H9 (cell line): ENCODE measurements around the gene GRIA1. TPM values are rescaled to one million over a fixed set of nuclear protein-coding genes. Genes with fewer than 3 reads are reported as not detected.

Experiments used
- DNase-seq: peaks from one replicate; pipeline ENCODE4 v3.0.0-alpha.2; 2017
- H2AFZ ChIP-seq: one replicate; pipeline ENCODE4 v1.6.1; 2013; ENCODE audit warnings: mild to moderate bottlenecking, low read length, control low read depth, moderate library complexity
- H2AK5ac ChIP-seq: 2 replicates; pipeline ENCODE4 v1.6.1; 2013; ENCODE audit warnings: low read length, control low read depth, mixed read lengths; ENCODE audit not compliant: insufficient read length
- H2BK120ac ChIP-seq: one replicate; pipeline ENCODE4 v1.6.1; 2013; ENCODE audit warnings: low read depth, mild to moderate bottlenecking, low read length, control low read depth, inconsistent platforms; ENCODE audit not compliant: poor library complexity, severe bottlenecking
- H2BK12ac ChIP-seq: 2 replicates; pipeline ENCODE4 v1.6.1; 2013; ENCODE audit warnings: low read length, control low read depth, mixed read lengths, low read depth; ENCODE audit not compliant: insufficient read length
- H2BK15ac ChIP-seq: 2 replicates; pipeline ENCODE4 v1.6.1; 2013; ENCODE audit warnings: low read depth, low read length, control low read depth
- H2BK20ac ChIP-seq: one replicate; pipeline ENCODE4 v1.6.1; 2013; ENCODE audit warnings: low read depth, mild to moderate bottlenecking, low read length, control low read depth, inconsistent platforms; ENCODE audit not compliant: poor library complexity, severe bottlenecking
- H2BK5ac ChIP-seq: 2 replicates; pipeline ENCODE4 v1.6.1; 2013; ENCODE audit warnings: low read length, control low read depth, mixed read lengths; ENCODE audit not compliant: insufficient read length
- H3K14ac ChIP-seq: 2 replicates; pipeline ENCODE4 v1.6.1; 2013; ENCODE audit warnings: low read length, control low read depth; ENCODE audit not compliant: insufficient read depth
- H3K18ac ChIP-seq: 2 replicates; pipeline ENCODE4 v1.6.1; 2013; ENCODE audit warnings: low read depth, mild to moderate bottlenecking, mixed read lengths, low read length, control low read depth; ENCODE audit not compliant: insufficient read length
- H3K23ac ChIP-seq: 2 replicates; pipeline ENCODE4 v1.6.1; 2013; ENCODE audit warnings: low read length, control low read depth, mixed read lengths, low read depth; ENCODE audit not compliant: insufficient read length
- H3K23me2 ChIP-seq: 2 replicates; pipeline ENCODE4 v1.6.1; 2013; ENCODE audit warnings: low read depth, mild to moderate bottlenecking, mixed read lengths, low read length, control low read depth; ENCODE audit not compliant: insufficient read length, poor library complexity, severe bottlenecking
- H3K27ac ChIP-seq: 2 replicates; pipeline ENCODE4 v1.5.1; 2013; ENCODE audit warnings: low read length, control low read depth, mixed read lengths, low read depth; ENCODE audit not compliant: insufficient read length
- H3K27me3 ChIP-seq: 2 replicates; pipeline ENCODE4 v1.6.1; 2013; ENCODE audit warnings: low read length, control low read depth, inconsistent platforms; ENCODE audit not compliant: insufficient read depth
- H3K4ac ChIP-seq: 2 replicates; pipeline ENCODE4 v1.6.1; 2013; ENCODE audit warnings: low read depth, mild to moderate bottlenecking, control low read depth, inconsistent platforms, low read length, moderate library complexity
- H3K4me1 ChIP-seq: 2 replicates; pipeline ENCODE4 v1.6.1; 2013; ENCODE audit warnings: low read length, control low read depth, inconsistent platforms; ENCODE audit not compliant: insufficient read depth
- H3K4me2 ChIP-seq: 2 replicates; pipeline ENCODE4 v1.6.1; 2013; ENCODE audit warnings: low read length, control low read depth, mixed read lengths; ENCODE audit not compliant: insufficient read length, insufficient read depth
- H3K56ac ChIP-seq: 2 replicates; pipeline ENCODE4 v1.6.1; 2013; ENCODE audit warnings: low read depth, mild to moderate bottlenecking, mixed read lengths, low read length, control low read depth; ENCODE audit not compliant: insufficient read length
- H3K79me1 ChIP-seq: 2 replicates; pipeline ENCODE4 v1.6.1; 2013; ENCODE audit warnings: low read depth, mild to moderate bottlenecking, moderate library complexity, low read length, control low read depth, inconsistent platforms; ENCODE audit not compliant: insufficient read depth, poor library complexity, severe bottlenecking
- H3K79me2 ChIP-seq: 2 replicates; pipeline ENCODE4 v1.6.1; 2013; ENCODE audit warnings: low read length, control low read depth, inconsistent platforms; ENCODE audit not compliant: insufficient read depth
- H3K9ac ChIP-seq: 2 replicates; pipeline ENCODE4 v1.6.1; 2013; ENCODE audit warnings: low read length, control low read depth, mixed read lengths; ENCODE audit not compliant: insufficient read length; ENCODE audit errors: extremely low read depth
- H3K9me3 ChIP-seq: one replicate; pipeline ENCODE4 v1.6.1; 2013; ENCODE audit warnings: low read depth, low read length, inconsistent platforms; ENCODE audit not compliant: control insufficient read depth
- H3T11ph ChIP-seq: one replicate; pipeline ENCODE4 v1.6.1; 2013; ENCODE audit warnings: mild to moderate bottlenecking, low read length, control low read depth, inconsistent platforms
- H4K20me1 ChIP-seq: one replicate; pipeline ENCODE4 v1.6.1; 2013; ENCODE audit not compliant: control insufficient read depth, insufficient read length, insufficient read depth
- H4K5ac ChIP-seq: 2 replicates; pipeline ENCODE4 v1.6.1; 2013; ENCODE audit warnings: low read depth, mild to moderate bottlenecking, mixed read lengths, low read length, control low read depth; ENCODE audit not compliant: insufficient read length
- H4K8ac ChIP-seq: replicated peaks from 2 replicates; pipeline ENCODE4 v1.6.1; 2013; ENCODE audit warnings: low read length, control low read depth, mixed read lengths, low read depth; ENCODE audit not compliant: insufficient read length
- H4K91ac ChIP-seq: 2 replicates; pipeline ENCODE4 v1.6.1; 2013; ENCODE audit warnings: low read depth, mild to moderate bottlenecking, moderate library complexity, mixed read lengths, low read length, control low read depth; ENCODE audit not compliant: insufficient read length
- H3K27ac Mint-ChIP-seq, 3 experiments: 2 replicates in 2 of 3; 3 replicates in 1 of 3; pipeline ENCODE4 v1.8.0; 2020 to 2021; ENCODE audit warnings: mixed read lengths in 3 of 3, mild to moderate bottlenecking in 1 of 3, moderate library complexity in 1 of 3
- H3K27me3 Mint-ChIP-seq: 2 replicates; pipeline ENCODE4 v1.8.0; 2021; ENCODE audit warnings: low read depth, mild to moderate bottlenecking, moderate library complexity, mixed read lengths
- H3K36me3 Mint-ChIP-seq, 3 experiments: 2 replicates in 2 of 3; 3 replicates in 1 of 3; pipeline ENCODE4 v1.8.0; 2020 to 2021; ENCODE audit warnings: low read depth in 3 of 3, mixed read lengths in 3 of 3; ENCODE audit not compliant: insufficient read depth in 1 of 3
- H3K4me1 Mint-ChIP-seq, 2 experiments: 2 replicates each; pipeline ENCODE4 v1.8.0; 2020; ENCODE audit warnings: mixed read lengths in 2 of 2
- H3K4me3 Mint-ChIP-seq, 2 experiments: 2 replicates in 1 of 2; 3 replicates in 1 of 2; pipeline ENCODE4 v1.8.0; 2020 to 2021; ENCODE audit warnings: mild to moderate bottlenecking in 2 of 2, mixed read lengths in 2 of 2, moderate library complexity in 1 of 2
- H3K9me3 Mint-ChIP-seq, 2 experiments: 2 replicates in 1 of 2; 3 replicates in 1 of 2; pipeline ENCODE4 v1.8.0; 2020; ENCODE audit warnings: mild to moderate bottlenecking in 2 of 2, mixed read lengths in 2 of 2, moderate library complexity in 1 of 2
- WGBS: extraction: QIAGEN DNeasy Blood & Tissue Kit; methylation state at CpG from one replicate; pipeline ENCODE4 v1.1.7; 2013; ENCODE audit warnings: missing lambda C conversion rate, low lambda C conversion rate, mixed read lengths; ENCODE audit not compliant: insufficient read length; ENCODE audit errors: extremely low coverage; 5-methylcytosine and 5-hydroxymethylcytosine counted together
- total RNA-seq: library from RNA; stranded (reverse); gene quantifications from 2 replicates; pipeline ENCODE4 v1.2.1, GENCODE V29; 2021
- TF ChIP-seq, protein P1 (sequence below): fragments of 200-600 bp; sonication (generic); conservative IDR thresholded peaks from 3 replicates; pipeline ENCODE4 v1.8.0; 2021; ENCODE audit warnings: antibody characterized with exemption, mild to moderate bottlenecking

Gene GRIA1
- total RNA-seq, 1 experiment from 2014 or later = 0.52 TPM

DNA sequence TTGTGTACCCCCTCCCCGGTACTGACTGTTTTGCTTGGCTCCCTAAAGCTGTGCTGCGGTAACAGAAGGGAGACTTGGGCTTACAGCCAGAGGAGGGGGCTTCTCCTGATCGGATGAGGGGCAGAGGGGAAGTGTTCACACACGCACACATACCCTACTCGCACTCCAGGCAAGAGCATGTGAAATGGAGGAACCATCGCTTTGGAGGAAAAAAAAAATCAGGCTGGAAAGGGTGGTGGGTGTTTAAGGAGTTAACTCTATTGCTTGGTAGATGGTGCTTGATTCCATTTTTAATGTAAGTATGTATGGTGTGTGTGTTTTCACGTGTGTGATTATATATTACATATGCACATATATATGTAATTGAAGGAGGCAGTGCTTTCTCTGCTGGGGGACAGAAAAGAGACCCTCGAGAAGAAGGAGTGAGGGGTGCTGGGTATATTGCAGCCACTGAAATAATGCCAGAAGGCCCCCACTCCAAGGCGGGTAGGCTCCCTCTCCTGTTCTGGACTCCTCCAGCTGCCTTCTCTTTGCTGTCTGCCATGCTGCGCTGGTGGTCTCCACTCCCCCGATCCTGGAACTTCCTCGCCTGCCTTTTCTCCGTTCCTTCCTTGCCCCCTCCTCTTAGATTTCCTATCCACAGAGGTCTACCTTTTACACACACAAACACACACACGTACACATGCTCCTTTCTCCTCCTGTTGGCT lies 721 bp downstream of the GRIA1 start:
- Histone ChIP-seq H3K27me3 (no peaks in the 10 kb centered on the region; the same call in 1 of the 2 replicates), H3K9ac (no peak overlapping the region), H3K79me2 (no peaks in the 10 kb centered on the region), H4K91ac (no peak overlapping the region), H3T11ph (no peak overlapping the region), H2AFZ (no peak overlapping the region), H3K23me2 (peaks cover 8% of the 10 kb centered on the region), H3K23ac (no peak overlapping the region), H3K14ac (no peak overlapping the region), H3K56ac (no peak overlapping the region), H3K79me1 (no peaks in the 10 kb centered on the region), H3K9me3 (no peaks in the 10 kb centered on the region), H2BK120ac (no peak overlapping the region), H3K27ac (no peak overlapping the region), H2BK5ac (no peak overlapping the region), H3K4ac (no peak overlapping the region), H2BK12ac (no peak overlapping the region), H2BK20ac (no peak overlapping the region), H2BK15ac (no peak overlapping the region), H4K8ac (no peak overlapping the region), H3K18ac (no peak overlapping the region), H4K5ac (no peak overlapping the region), H4K20me1 (no peaks in the 10 kb centered on the region), H3K4me1 (no peaks in the 10 kb centered on the region), H2AK5ac (no peak overlapping the region), H3K4me2 (peak overlapping the region; percentile 73)
- peaks cover 30% of the 10 kb centered on the region in 2 experiments for H3K4me1 Mint-ChIP-seq
- H3K27ac Mint-ChIP-seq = peak overlapping the region in 1 of 3 experiments; percentile 29; a peak in 1 of 7 replicates
- peak overlapping the region; percentile 53 to 81 for H3K4me3 Mint-ChIP-seq
- no peaks in the 10 kb centered on the region for H3K36me3 Mint-ChIP-seq
- no peak for DNase-seq
- no CpG with 5 or more reads among the region's 14 CpGs for WGBS
- TF ChIP-seq, protein P1, sequence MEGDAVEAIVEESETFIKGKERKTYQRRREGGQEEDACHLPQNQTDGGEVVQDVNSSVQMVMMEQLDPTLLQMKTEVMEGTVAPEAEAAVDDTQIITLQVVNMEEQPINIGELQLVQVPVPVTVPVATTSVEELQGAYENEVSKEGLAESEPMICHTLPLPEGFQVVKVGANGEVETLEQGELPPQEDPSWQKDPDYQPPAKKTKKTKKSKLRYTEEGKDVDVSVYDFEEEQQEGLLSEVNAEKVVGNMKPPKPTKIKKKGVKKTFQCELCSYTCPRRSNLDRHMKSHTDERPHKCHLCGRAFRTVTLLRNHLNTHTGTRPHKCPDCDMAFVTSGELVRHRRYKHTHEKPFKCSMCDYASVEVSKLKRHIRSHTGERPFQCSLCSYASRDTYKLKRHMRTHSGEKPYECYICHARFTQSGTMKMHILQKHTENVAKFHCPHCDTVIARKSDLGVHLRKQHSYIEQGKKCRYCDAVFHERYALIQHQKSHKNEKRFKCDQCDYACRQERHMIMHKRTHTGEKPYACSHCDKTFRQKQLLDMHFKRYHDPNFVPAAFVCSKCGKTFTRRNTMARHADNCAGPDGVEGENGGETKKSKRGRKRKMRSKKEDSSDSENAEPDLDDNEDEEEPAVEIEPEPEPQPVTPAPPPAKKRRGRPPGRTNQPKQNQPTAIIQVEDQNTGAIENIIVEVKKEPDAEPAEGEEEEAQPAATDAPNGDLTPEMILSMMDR = no peak
- no peaks in the 10 kb centered on the region for H3K9me3 Mint-ChIP-seq
- peaks cover 31% of the 10 kb centered on the region for H3K27me3 Mint-ChIP-seq
